Loucy (cell line): Measurements from ENCODE around the gene TMED9.
"Not testable (repeated sequence)": the region's sequence is repeated elsewhere in the genome, so short reads cannot be mapped to it uniquely, and the experiment has no call there.

Source experiments
- H2AFZ ChIP-seq: fragments of 200-600 bp; sonication (generic); 2 replicates; pipeline ENCODE4 v1.6.0; 2016; ENCODE audit warnings: antibody characterized with exemption, mild to moderate bottlenecking, low read length, moderate library complexity
- H3F3A ChIP-seq: fragments of 200-600 bp; 2 replicates; pipeline ENCODE4 v1.6.0; 2016; ENCODE audit warnings: antibody characterized with exemption, low read depth, mild to moderate bottlenecking
- H3K27me3 ChIP-seq: fragments of 200-600 bp; sonication (generic); 2 replicates; pipeline ENCODE4 v1.6.1; 2014; ENCODE audit warnings: low read length, mild to moderate bottlenecking; ENCODE audit not compliant: insufficient read depth, poor library complexity, severe bottlenecking
- H3K36me3 ChIP-seq: fragments of 200-600 bp; sonication (generic); 2 replicates; pipeline ENCODE4 v1.6.1; 2016; ENCODE audit warnings: low read length; ENCODE audit not compliant: insufficient read depth
- H3K4me1 ChIP-seq: fragments of 200-600 bp; sonication (generic); 2 replicates; pipeline ENCODE4 v1.5.1; 2014; ENCODE audit warnings: low read length, mild to moderate bottlenecking; ENCODE audit not compliant: insufficient read depth, poor library complexity, severe bottlenecking
- H3K4me2 ChIP-seq: fragments of 200-600 bp; sonication (generic); 2 replicates; pipeline ENCODE4 v1.6.0; 2014; ENCODE audit warnings: antibody characterized with exemption, low read length, low read depth, mild to moderate bottlenecking; ENCODE audit not compliant: poor library complexity, severe bottlenecking
- H3K4me3 ChIP-seq: fragments of 200-600 bp; sonication (generic); 2 replicates; pipeline ENCODE4 v1.5.1; 2014; ENCODE audit warnings: low read length, mild to moderate bottlenecking, mixed read lengths; ENCODE audit not compliant: poor library complexity, severe bottlenecking
- H3K79me2 ChIP-seq: fragments of 200-600 bp; sonication (generic); 2 replicates; pipeline ENCODE4 v1.6.1; 2014; ENCODE audit warnings: low read length; ENCODE audit not compliant: insufficient read depth
- H3K9ac ChIP-seq: fragments of 200-600 bp; sonication (generic); 2 replicates; pipeline ENCODE4 v1.6.0; 2014; ENCODE audit warnings: mild to moderate bottlenecking, low read depth, low read length, moderate library complexity; ENCODE audit not compliant: poor library complexity, severe bottlenecking
- H3K9me2 ChIP-seq: fragments of 200-600 bp; sonication (generic); replicated peaks from 2 replicates; pipeline ENCODE4 v1.6.1; 2016; ENCODE audit warnings: low read depth, low read length, mixed read lengths
- H3K9me3 ChIP-seq: fragments of 200-600 bp; sonication (generic); 2 replicates; pipeline ENCODE4 v1.6.1; 2014; ENCODE audit warnings: mild to moderate bottlenecking, antibody characterized with exemption, low read length, low read depth; ENCODE audit not compliant: insufficient read depth
- H4K20me1 ChIP-seq: fragments of 200-600 bp; sonication (generic); 2 replicates; pipeline ENCODE4 v1.6.0; 2014; ENCODE audit warnings: antibody characterized with exemption, low read length, mild to moderate bottlenecking; ENCODE audit not compliant: insufficient read depth, poor library complexity, severe bottlenecking
- CTCF ChIP-seq: fragments of 200-600 bp; sonication (generic); conservative IDR thresholded peaks from 2 replicates; pipeline ENCODE4 v1.5.1; 2014; ENCODE audit warnings: mild to moderate bottlenecking, antibody characterized with exemption, low read length
- EZH2phosphoT487 ChIP-seq: fragments of 200-600 bp; IDR thresholded peaks from 2 replicates; pipeline ENCODE4 v1.6.1; 2018; ENCODE audit warnings: antibody characterized with exemption, mild to moderate bottlenecking, moderate library complexity, borderline replicate concordance

The TMED9 gene

GRCh38 chr5:177557041-177557647 lies 34.9 kb upstream of the TMED9 start:
- H3K27me3 ChIP-seq = no peaks in the 10 kb centered on the region
- peak overlapping the region; percentile 61 for H3K4me3 ChIP-seq
- peaks cover 25% of the 10 kb centered on the region for H3K79me2 ChIP-seq
- peak overlapping the region; percentile 72 for H3K9ac ChIP-seq
- peaks cover 15% of the 10 kb centered on the region for H4K20me1 ChIP-seq
- peak overlapping the region; percentile 85 for H2AFZ ChIP-seq
- no peaks in the 10 kb centered on the region for H3K36me3 ChIP-seq
- H3K4me2 ChIP-seq = peak overlapping the region; percentile 73
- no peak for TF ChIP-seq CTCF
- TF ChIP-seq EZH2phosphoT487 = no peak
- no peaks in the 10 kb centered on the region for H3K9me2 ChIP-seq
- no peaks in the 10 kb centered on the region for H3F3A ChIP-seq
- H3K4me1 ChIP-seq = peaks cover 20% of the 10 kb centered on the region
- H3K9me3 ChIP-seq = no peaks in the 10 kb centered on the region

- Histone ChIP-seq H3K9me3 (no peaks in the 10 kb centered on the region), H3K9me2 (no peaks in the 10 kb centered on the region), H3K79me2 (peaks cover 18% of the 10 kb centered on the region), H2AFZ (no peak overlapping the region), H4K20me1 (peaks cover 11% of the 10 kb centered on the region), H3K36me3 (no peaks in the 10 kb centered on the region), H3K4me2 (no peak overlapping the region), H3K4me1 (peaks cover 16% of the 10 kb centered on the region), H3K4me3 (peak overlapping the region; percentile 61), H3F3A (no peaks in the 10 kb centered on the region), H3K27me3 (no peaks in the 10 kb centered on the region), H3K9ac (peak overlapping the region; percentile 72)
- no peak for TF ChIP-seq CTCF
- TF ChIP-seq EZH2phosphoT487 = no peak
These were observed 34.2 kb upstream of the TMED9 start for GRCh38 chr5:177557796-177558195.

- not testable (repeated sequence) for H3K9me3 ChIP-seq, H2AFZ ChIP-seq, H3K4me3 ChIP-seq, H3K27me3 ChIP-seq, H3K4me1 ChIP-seq, H3K9me2 ChIP-seq, H4K20me1 ChIP-seq, H3K9ac ChIP-seq, H3K36me3 ChIP-seq, H3K79me2 ChIP-seq, H3F3A ChIP-seq, H3K4me2 ChIP-seq
These were observed 32.5 kb upstream of the TMED9 start for GRCh38 chr5:177559446-177559941.

GRCh38 chr5:177565046-177565445 lies 27.0 kb upstream of the TMED9 start:
- no peaks in the 10 kb centered on the region for H3K4me1 ChIP-seq
- H3K4me3 ChIP-seq = no peak overlapping the region
- no peak overlapping the region for H3K9ac ChIP-seq
- TF ChIP-seq CTCF = no peak
- TF ChIP-seq EZH2phosphoT487 = no peak
- H2AFZ ChIP-seq = no peak overlapping the region
- H3K9me2 ChIP-seq = no peaks in the 10 kb centered on the region
- H4K20me1 ChIP-seq = no peaks in the 10 kb centered on the region
- H3K36me3 ChIP-seq = no peaks in the 10 kb centered on the region
- H3K9me3 ChIP-seq = no peaks in the 10 kb centered on the region
- H3F3A ChIP-seq = no peaks in the 10 kb centered on the region
- H3K79me2 ChIP-seq = no peaks in the 10 kb centered on the region
- no peaks in the 10 kb centered on the region for H3K27me3 ChIP-seq
- no peak overlapping the region for H3K4me2 ChIP-seq
